Activated CD8-positive, alpha-beta memory T cell treated with anti-CD3 and anti-CD28 coated beads, Interleukin-2, amount 50 U/mL, for 4 hours (primary cell): Measurements from ENCODE around the gene GPC3.
A peak's percentile ranks its signal among the peaks of the same experiment; 100 is the strongest.
"Not testable (repeated sequence)": the region's sequence is repeated elsewhere in the genome, so short reads cannot be mapped to it uniquely, and the experiment has no call there.

Experiments
- DNase-seq: peaks from one replicate; pipeline ENCODE4 v3.0.0-alpha.2; 2020

Gene GPC3

GRCh38 chrX:133836561-133836960 lies 148.8 kb downstream of the GPC3 start:
- no peak for DNase-seq

DNA sequence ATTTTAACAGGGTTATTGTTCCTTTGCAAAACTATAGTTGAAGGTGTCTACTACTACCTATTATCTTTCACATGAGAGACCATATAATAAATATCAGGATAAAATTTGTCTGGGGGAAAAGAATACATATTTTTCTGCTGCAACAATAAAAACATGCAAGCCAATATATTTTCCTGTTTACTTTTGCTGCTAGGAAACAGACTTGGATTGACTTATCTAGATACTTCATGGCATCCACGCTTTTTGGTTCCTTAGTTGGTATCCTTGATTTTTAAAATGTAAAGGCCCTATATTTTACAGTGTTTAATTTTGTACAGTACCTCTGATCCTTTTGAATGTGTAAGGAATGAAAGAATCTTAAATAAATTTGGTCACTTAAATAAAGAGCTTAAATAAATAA lies 150.6 kb downstream of the GPC3 start:
- no peak for DNase-seq

DNA sequence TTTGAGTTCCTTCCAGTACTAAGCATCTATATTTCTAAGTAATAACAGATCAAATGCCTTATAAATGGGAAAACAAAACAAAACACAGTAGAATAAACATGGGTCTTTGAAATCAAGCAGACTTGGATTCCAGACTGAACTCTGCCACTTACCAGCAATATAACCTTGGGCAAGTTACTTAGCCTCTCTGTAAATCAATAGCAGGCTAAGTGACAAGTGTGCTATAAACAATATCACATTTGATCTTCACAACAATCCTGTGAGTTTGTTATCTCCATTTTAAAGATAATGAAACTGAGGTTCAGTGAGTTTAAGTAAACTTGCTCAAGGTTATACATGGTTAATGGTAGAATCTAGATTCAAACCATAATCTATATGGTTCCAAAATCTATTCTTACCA lies 165.8 kb downstream of the GPC3 start:
- no peak for DNase-seq

DNA sequence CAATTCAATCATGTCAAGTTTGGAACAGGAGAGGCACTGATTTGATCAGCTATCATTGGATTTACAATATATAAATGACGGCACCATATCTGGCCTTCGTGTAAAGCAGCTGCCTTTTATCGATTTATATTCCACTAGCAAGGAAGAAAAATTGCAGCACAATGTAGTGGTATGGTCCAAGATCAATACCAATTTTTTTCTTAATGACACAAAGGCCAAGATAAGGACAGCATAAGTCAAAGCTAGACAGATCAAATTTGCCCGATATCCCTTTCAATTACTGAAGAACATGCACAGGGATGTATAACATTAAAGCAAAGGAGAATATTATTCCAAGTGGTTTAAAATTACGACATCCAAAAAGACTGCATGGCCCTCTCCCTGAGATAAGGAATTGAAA lies 167.4 kb downstream of the GPC3 start:
- DNase-seq: no peak

- DNase-seq: no peak
Measured at GRCh38 chrX:133815496-133815895, 169.9 kb downstream of the GPC3 start.

GRCh38 chrX:133813971-133814370 lies 171.4 kb downstream of the GPC3 start:
- no peak for DNase-seq

DNA sequence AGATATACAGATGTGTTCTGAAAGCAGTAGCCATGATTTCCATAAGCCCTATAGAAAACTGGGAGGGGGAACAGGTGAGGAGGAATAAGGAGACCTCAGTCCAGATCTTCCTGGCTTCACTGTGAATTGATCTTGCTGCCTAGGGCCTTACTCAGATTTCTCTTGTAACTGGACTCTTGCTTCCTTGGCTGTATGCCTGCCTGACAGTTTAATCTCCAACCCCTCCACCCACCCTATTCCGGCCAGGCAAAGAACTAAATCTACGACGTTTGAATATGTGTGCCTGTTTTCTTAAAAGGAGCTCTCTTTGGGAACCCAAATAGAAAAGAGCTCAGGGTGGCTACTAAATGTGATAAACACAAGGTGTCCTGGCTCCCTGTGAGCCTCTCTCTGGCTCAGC lies 173.0 kb downstream of the GPC3 start:
- DNase-seq: no peak

DNA sequence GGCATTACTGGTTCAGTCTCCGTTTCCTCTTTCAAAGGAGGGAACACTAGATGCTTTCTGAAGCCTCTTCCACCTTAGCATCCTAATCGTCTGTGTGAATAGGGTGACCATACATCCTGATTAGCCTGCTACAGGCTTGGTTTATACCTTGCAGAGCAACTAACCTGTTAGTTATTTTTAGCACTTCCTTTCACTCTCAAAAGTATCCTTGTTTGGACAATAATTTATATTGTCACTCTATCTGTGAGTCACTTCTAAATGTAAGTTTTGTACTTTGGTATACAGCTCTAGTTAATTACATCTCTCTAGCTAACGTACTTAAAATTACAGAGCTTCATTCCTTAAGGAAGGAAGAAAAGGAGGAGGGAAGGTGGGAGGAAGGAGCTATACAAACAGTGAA lies 174.5 kb downstream of the GPC3 start:
- no peak for DNase-seq

GRCh38 chrX:133804072-133804471 lies 181.3 kb downstream of the GPC3 start:
- DNase-seq: no peak

GRCh38 chrX:133796282-133796681 lies 189.1 kb downstream of the GPC3 start:
- DNase-seq: no peak

- DNase-seq: no peak
Measured at GRCh38 chrX:133794126-133794525, 191.3 kb downstream of the GPC3 start.

GRCh38 chrX:133793626-133794025 lies 191.8 kb downstream of the GPC3 start:
- no peak for DNase-seq

- peak; percentile 54 for DNase-seq
Measured at GRCh38 chrX:133792198-133792953, 193.0 kb downstream of the GPC3 start.

GRCh38 chrX:133789829-133790228 lies 195.6 kb downstream of the GPC3 start:
- no peak for DNase-seq

DNA sequence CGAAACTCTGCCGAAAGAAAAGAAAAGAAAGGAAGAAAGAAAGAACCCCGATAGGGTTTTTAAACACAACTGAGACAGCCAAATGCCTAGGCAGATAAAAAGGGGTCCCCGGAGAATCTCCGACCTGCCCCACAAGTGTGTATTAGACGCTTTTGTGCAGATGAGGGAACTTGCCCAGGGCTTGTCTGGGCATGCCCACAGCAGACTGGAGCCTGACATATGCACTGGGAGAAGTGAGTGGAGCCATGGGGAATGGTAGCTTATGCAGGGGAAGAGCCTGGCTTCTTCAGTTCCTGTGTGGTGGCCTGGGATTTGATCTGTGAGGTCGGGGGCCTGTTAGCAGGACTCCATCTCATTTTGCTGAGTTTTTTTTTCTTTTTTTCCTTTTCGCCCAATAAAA lies 199.0 kb downstream of the GPC3 start:
- DNase-seq: no peak

- DNase-seq: no peak
Measured at GRCh38 chrX:133783274-133783673, 202.1 kb downstream of the GPC3 start.

DNA sequence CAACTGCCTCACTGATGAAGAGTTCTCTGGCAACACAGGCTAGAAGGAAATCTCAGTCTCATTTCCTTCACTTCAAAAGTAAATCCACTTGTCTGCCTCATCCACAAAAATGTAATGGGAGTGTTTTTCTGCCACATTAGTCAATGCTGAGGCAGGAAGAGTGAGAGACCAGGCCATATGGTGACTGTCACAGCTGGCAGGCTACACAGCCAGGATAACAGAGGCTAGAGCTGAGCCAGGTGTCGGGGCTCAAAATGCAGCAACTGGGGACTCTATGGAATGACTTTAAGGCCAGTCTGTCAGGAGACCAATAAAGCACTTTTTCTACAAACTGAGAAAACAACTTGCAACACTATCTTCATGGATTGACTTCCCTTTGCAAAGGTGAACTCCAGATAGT lies 204.2 kb downstream of the GPC3 start:
- no peak for DNase-seq

DNA sequence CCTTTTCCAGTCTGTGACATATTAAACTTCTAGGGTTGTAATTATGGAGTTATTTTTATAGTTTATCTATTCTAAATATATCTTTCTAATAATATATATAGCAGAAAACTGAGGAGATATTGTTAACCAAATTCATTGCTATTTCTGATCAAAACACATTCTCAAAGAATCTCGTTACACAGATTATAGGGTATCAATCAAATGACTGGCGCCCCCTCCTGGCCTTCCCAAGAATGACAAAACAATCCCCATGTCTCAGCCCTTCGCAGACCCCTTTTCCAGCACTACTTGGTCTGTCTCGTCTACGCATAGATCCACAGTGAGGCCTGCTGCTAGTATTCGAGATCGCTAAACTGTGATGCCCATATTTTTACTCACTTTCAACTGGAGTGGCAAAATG lies 209.3 kb downstream of the GPC3 start:
- DNase-seq: peak; percentile 46

DNA sequence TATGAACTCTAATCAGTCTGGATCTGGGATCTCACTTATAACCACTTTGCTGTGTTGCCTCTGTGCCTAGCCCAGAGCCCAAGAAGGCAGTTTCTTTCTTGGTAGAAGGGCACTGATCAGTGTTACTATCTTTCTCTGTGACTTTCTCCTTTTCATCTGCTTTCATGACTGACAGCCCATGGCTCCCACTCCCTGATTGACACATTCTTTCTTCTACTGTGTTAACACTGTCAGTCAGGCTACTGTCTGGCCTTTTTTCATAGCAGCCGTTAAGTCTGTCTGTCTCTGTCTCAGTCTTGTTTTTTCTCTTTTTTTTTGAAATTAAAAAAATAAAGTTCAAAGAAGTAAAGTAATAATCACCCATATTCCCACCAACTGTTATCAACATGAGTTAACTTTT lies 210.6 kb downstream of the GPC3 start:
- no peak for DNase-seq

GRCh38 chrX:133771086-133771646 lies 214.2 kb downstream of the GPC3 start:
- DNase-seq: no peak

GRCh38 chrX:133762976-133763548 lies 222.3 kb downstream of the GPC3 start:
- DNase-seq: not testable (repeated sequence)

- DNase-seq: no peak
Measured at GRCh38 chrX:133754657-133755056, 230.7 kb downstream of the GPC3 start.

DNA sequence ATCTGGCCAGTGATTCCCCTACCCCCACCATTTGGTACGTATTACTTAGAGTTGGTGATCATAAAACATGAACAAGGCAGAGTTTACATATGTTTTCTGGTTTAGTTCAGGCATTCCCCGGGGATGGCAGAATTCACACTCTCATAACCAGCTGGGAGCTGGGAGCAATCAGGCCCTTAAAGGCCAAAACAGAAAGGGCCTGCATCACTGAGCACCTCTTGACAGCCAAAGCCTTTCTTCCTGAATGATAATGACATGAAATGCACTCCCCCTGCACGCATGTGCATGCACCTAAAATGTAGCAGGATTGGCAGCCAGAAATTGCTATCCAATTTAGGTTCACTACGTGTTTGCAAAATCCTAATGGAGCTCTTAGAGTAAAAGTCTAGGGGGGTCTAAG lies 235.4 kb downstream of the GPC3 start:
- no peak for DNase-seq

- DNase-seq: no peak
Measured at GRCh38 chrX:133749370-133749769, 236.0 kb downstream of the GPC3 start.

DNA sequence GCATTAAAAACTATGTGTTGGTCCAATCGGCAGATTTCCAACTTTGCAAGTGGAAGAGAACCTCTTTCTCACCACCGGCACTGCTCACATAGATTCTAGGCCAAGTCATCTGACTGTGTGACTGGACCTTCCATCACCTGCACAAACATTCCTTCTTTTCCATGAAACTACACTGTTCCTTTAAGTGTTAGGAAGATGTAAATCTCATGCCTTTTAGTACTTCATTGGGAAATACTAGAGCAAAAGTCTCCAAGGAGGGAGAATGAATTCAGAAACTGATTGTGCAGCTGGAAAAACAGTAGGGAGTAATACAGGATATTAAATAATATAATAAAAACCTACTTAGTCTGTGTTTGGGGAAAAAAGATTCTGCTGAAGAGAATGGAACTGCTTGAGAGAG lies 238.2 kb downstream of the GPC3 start:
- no peak for DNase-seq
